Measurements from ENCODE around the gene ANKH. TPM values are rescaled to one million over a fixed set of nuclear protein-coding genes. Genes with fewer than 3 reads are reported as not detected.

ANKH gene
- total RNA-seq, 1 experiment from 2014 or later, result 65.2 TPM

GRCh38 chr5:14859150-14859549, 12.4 kb downstream of the ANKH start:
- Histone ChIP-seq H3K79me2 (ENCODE audit: insufficient read depth, low read length) (peaks cover 4% of the 10 kb centered on the region), H3K4me1 (ENCODE audit: control insufficient read depth in 1 of 2, insufficient read depth in 2 of 2, low read length in 2 of 2) (peaks cover 5 to 7% of the 10 kb centered on the region in 2 experiments; a peak in 3 of 4 replicates), H3K27ac (ENCODE audit: low read depth, low read length) (no peak overlapping the region), H3K4me2 (ENCODE audit: low read length) (no peak overlapping the region), H3K9me3 (ENCODE audit: control insufficient read depth in 1 of 2, insufficient read depth in 1 of 2, low read depth in 1 of 2, low read length in 2 of 2) (no peaks in the 10 kb centered on the region), H3K36me3 (ENCODE audit: control insufficient read depth in 1 of 2, insufficient read depth in 2 of 2, low read length in 2 of 2) (no peaks in the 10 kb centered on the region), H3K9me2 (ENCODE audit: insufficient read depth) (no peaks in the 10 kb centered on the region), H4K20me1 (ENCODE audit: insufficient read depth) (no peaks in the 10 kb centered on the region), H2AFZ (ENCODE audit: low read depth, low read length, poor library complexity, severe bottlenecking) (no peak overlapping the region), H3K27me3 (ENCODE audit: insufficient read depth, low read length) (no peaks in the 10 kb centered on the region), H3K4me3 (replicated peaks in 1 of 2; ENCODE audit: low read depth in 1 of 2, low read length in 2 of 2) (no peak overlapping the region), H3K9ac (ENCODE audit: low read length) (no peak overlapping the region)
- CTCF ChIA-PET, result no interaction called here
- DNase-seq (ENCODE audit: low read depth, low spot score) (no peak), ATAC-seq (no peak)
- TF ChIP-seq ATF3 (IDR thresholded peaks at IDR 0.05) (no peak), SP1 (IDR thresholded peaks at IDR 0.05; ENCODE audit: low read depth) (no peak), EZH2phosphoT487 (IDR thresholded peaks at IDR 0.05; ENCODE audit: borderline replicate concordance) (no peak), SIN3A (IDR thresholded peaks at IDR 0.05; ENCODE audit: low read depth) (no peak)
- intact Hi-C loops (cut with micrococcal nuclease), result no loop called here
- POLR2A ChIA-PET, result no interaction called here
- RAD21 ChIA-PET (ENCODE audit: low non-redundant PET in 1 of 2, low total read pairs in 2 of 2, uncharacterized antibody in 2 of 2, unreplicated experiment in 2 of 2), result no interaction called here
- BruUV-seq (replicated peaks), result no TSS peak

GRCh38 chr5:14855366-14855765, 16.2 kb downstream of the ANKH start:
- H3K27ac ChIP-seq (ENCODE audit: low read depth, low read length), result no peak overlapping the region
- intact Hi-C loops (cut with micrococcal nuclease), result no loop called here
- no peaks in the 10 kb centered on the region for H4K20me1 ChIP-seq (ENCODE audit: insufficient read depth)
- H3K4me1 ChIP-seq (ENCODE audit: control insufficient read depth in 1 of 2, insufficient read depth in 2 of 2, low read length in 2 of 2), result no peaks in the 10 kb centered on the region
- no peak for DNase-seq (ENCODE audit: low read depth, low spot score)
- CTCF ChIA-PET, result no interaction called here
- H3K4me2 ChIP-seq (ENCODE audit: low read length), result no peak overlapping the region
- RAD21 ChIA-PET (ENCODE audit: low non-redundant PET in 1 of 2, low total read pairs in 2 of 2, uncharacterized antibody in 2 of 2, unreplicated experiment in 2 of 2), result no interaction called here
- no peaks in the 10 kb centered on the region for H3K27me3 ChIP-seq (ENCODE audit: insufficient read depth, low read length)
- no peaks in the 10 kb centered on the region for H3K9me2 ChIP-seq (ENCODE audit: insufficient read depth)
- no peak overlapping the region for H3K4me3 ChIP-seq (replicated peaks in 1 of 2; ENCODE audit: low read depth in 1 of 2, low read length in 2 of 2)
- no peaks in the 10 kb centered on the region for H3K36me3 ChIP-seq (ENCODE audit: control insufficient read depth in 1 of 2, insufficient read depth in 2 of 2, low read length in 2 of 2)
- H3K9ac ChIP-seq (ENCODE audit: low read length), result no peak overlapping the region
- peaks cover 4% of the 10 kb centered on the region; the same call in 1 of the 2 replicates for H3K79me2 ChIP-seq (ENCODE audit: insufficient read depth, low read length)
- no TSS peak for BruUV-seq (replicated peaks)
- H3K9me3 ChIP-seq (ENCODE audit: control insufficient read depth in 1 of 2, insufficient read depth in 1 of 2, low read depth in 1 of 2, low read length in 2 of 2), result no peaks in the 10 kb centered on the region
- no peak overlapping the region for H2AFZ ChIP-seq (ENCODE audit: low read depth, low read length, poor library complexity, severe bottlenecking)
- POLR2A ChIA-PET, result no interaction called here
- ATAC-seq, result no peak
- TF ChIP-seq TCF7L2 (IDR thresholded peaks at IDR 0.05; ENCODE audit: borderline replicate concordance, extremely low read depth, insufficient read depth, insufficient read length) (no peak), POLR2AphosphoS5 (IDR thresholded peaks at IDR 0.05; ENCODE audit: low read depth, low read length) (no peak), EZH2 (IDR thresholded peaks at IDR 0.05) (no peak), REST (IDR thresholded peaks at IDR 0.05; ENCODE audit: low read depth) (no peak), MAX (IDR thresholded peaks at IDR 0.05) (no peak), JUND (IDR thresholded peaks at IDR 0.05) (no peak), ATF3 (IDR thresholded peaks at IDR 0.05) (no peak), EGR1 (IDR thresholded peaks at IDR 0.05; ENCODE audit: low read depth) (no peak), ZNF274 (IDR thresholded peaks at IDR 0.05; ENCODE audit: low read depth, low read length) (no peak), POLR2A (IDR thresholded peaks at IDR 0.05; ENCODE audit: borderline replicate concordance, extremely low read depth, insufficient read depth, insufficient read length) (no peak), SIN3A (IDR thresholded peaks at IDR 0.05; ENCODE audit: low read depth) (no peak), CTCF (IDR thresholded peaks at IDR 0.05 in 2 of 3, conservative IDR thresholded peaks at IDR 0.05 in 1 of 3; ENCODE audit: borderline replicate concordance in 1 of 3, insufficient read depth in 1 of 3, low read depth in 2 of 3, low read length in 2 of 3) (no peak)
